ENCODE measurements around the gene KLF2.

KLF2 gene

GRCh38 chr19:16365300-16365996 is 40.8 kb downstream of the KLF2 start:
- no peak for DNase-seq (ENCODE audit: low spot score)

GRCh38 chr19:16366056-16366432 is 41.4 kb downstream of the KLF2 start:
- no peak for DNase-seq (ENCODE audit: low spot score)

GRCh38 chr19:16366433-16367260 is 42.0 kb downstream of the KLF2 start:
- DNase-seq (ENCODE audit: low spot score): no peak

- no peak for DNase-seq (ENCODE audit: low spot score)
These were observed 42.6 kb downstream of the KLF2 start for GRCh38 chr19:16367261-16367683.

- no peak for DNase-seq (ENCODE audit: low spot score)
These were observed 44.0 kb downstream of the KLF2 start for GRCh38 chr19:16368385-16369305.

GRCh38 chr19:16369306-16369663 is 44.7 kb downstream of the KLF2 start:
- no peak for DNase-seq (ENCODE audit: low spot score)

GRCh38 chr19:16369664-16370576 is 45.3 kb downstream of the KLF2 start:
- no peak for DNase-seq (ENCODE audit: low spot score)

- no peak for DNase-seq (ENCODE audit: low spot score)
These were observed 46.2 kb downstream of the KLF2 start for GRCh38 chr19:16370641-16371391.

- DNase-seq (ENCODE audit: low spot score): peak; percentile 11
These were observed 46.9 kb downstream of the KLF2 start for GRCh38 chr19:16371540-16371986.

GRCh38 chr19:16372065-16372915 is 47.7 kb downstream of the KLF2 start:
- DNase-seq (ENCODE audit: low spot score): no peak

GRCh38 chr19:16373079-16373478 is 48.5 kb downstream of the KLF2 start:
- no peak for DNase-seq (ENCODE audit: low spot score)

GRCh38 chr19:16373532-16373931 is 48.9 kb downstream of the KLF2 start:
- DNase-seq (ENCODE audit: low spot score): no peak

GRCh38 chr19:16373989-16374388 is 49.4 kb downstream of the KLF2 start:
- DNase-seq (ENCODE audit: low spot score): no peak

- DNase-seq (ENCODE audit: low spot score): no peak
These were observed 49.8 kb downstream of the KLF2 start for GRCh38 chr19:16374436-16374835.

- no peak for DNase-seq (ENCODE audit: low spot score)
These were observed 50.7 kb downstream of the KLF2 start for GRCh38 chr19:16375157-16375935.

- no peak for DNase-seq (ENCODE audit: low spot score)
These were observed 51.2 kb downstream of the KLF2 start for GRCh38 chr19:16375936-16376185.

- DNase-seq (ENCODE audit: low spot score): no peak
These were observed 51.6 kb downstream of the KLF2 start for GRCh38 chr19:16376241-16376640.

GRCh38 chr19:16376649-16377048 is 52.0 kb downstream of the KLF2 start:
- DNase-seq (ENCODE audit: low spot score): no peak

GRCh38 chr19:16377521-16377920 is 52.9 kb downstream of the KLF2 start:
- DNase-seq (ENCODE audit: low spot score): no peak
